IPS-NIHi7 (cell line): ENCODE measurements around the gene SGSH.
A peak's percentile ranks its signal among the peaks of the same experiment; 100 is the strongest.
"Not testable (repeated sequence)": the region's sequence is repeated elsewhere in the genome, so short reads cannot be mapped to it uniquely, and the experiment has no call there.

ENCODE experiments used
- DNase-seq: peaks from one replicate; pipeline ENCODE4 v3.0.0; 2012; ENCODE audit warnings: mixed read lengths; ENCODE audit errors: extremely low spot score

Gene SGSH

GRCh38 chr17:80253631-80254395 is 33.7 kb upstream of the SGSH start:
- no peak for DNase-seq

GRCh38 chr17:80252871-80253270 is 32.7 kb upstream of the SGSH start:
- peak; percentile 90 for DNase-seq

GRCh38 chr17:80251966-80252365 is 31.8 kb upstream of the SGSH start:
- no peak for DNase-seq

- peak; percentile 4 for DNase-seq
These were observed 29.0 kb upstream of the SGSH start for GRCh38 chr17:80248894-80249710.

GRCh38 chr17:80248001-80248893 is 28.1 kb upstream of the SGSH start:
- peak; percentile 5 for DNase-seq

- no peak for DNase-seq
These were observed 27.4 kb upstream of the SGSH start for GRCh38 chr17:80247561-80247960.

GRCh38 chr17:80246726-80247125 is 26.6 kb upstream of the SGSH start:
- DNase-seq, result no peak

- no peak for DNase-seq
These were observed 26.1 kb upstream of the SGSH start for GRCh38 chr17:80246266-80246681.

GRCh38 chr17:80245566-80246265 is 25.6 kb upstream of the SGSH start:
- DNase-seq, result no peak

- DNase-seq, result no peak
These were observed 24.9 kb upstream of the SGSH start for GRCh38 chr17:80244871-80245509.

- not testable (repeated sequence) for DNase-seq
These were observed 24.3 kb upstream of the SGSH start for GRCh38 chr17:80244448-80244847.

- peak; percentile 6 for DNase-seq
These were observed 23.6 kb upstream of the SGSH start for GRCh38 chr17:80243526-80244433.

GRCh38 chr17:80242505-80242904 is 22.4 kb upstream of the SGSH start:
- DNase-seq, result peak; percentile 4

GRCh38 chr17:80237386-80237785 is 17.3 kb upstream of the SGSH start:
- DNase-seq, result no peak

GRCh38 chr17:80236911-80237310 is 16.8 kb upstream of the SGSH start:
- no peak for DNase-seq

GRCh38 chr17:80233202-80233601 is 13.1 kb upstream of the SGSH start:
- DNase-seq, result no peak

GRCh38 chr17:80232438-80232837 is 12.3 kb upstream of the SGSH start:
- no peak for DNase-seq

GRCh38 chr17:80229011-80229410 is 8.9 kb upstream of the SGSH start:
- DNase-seq, result no peak

GRCh38 chr17:80228477-80228876 is 8.3 kb upstream of the SGSH start:
- DNase-seq, result no peak

GRCh38 chr17:80227666-80228065 is 7.5 kb upstream of the SGSH start:
- no peak for DNase-seq
